EH (cell line): ENCODE data around the gene THUMPD2.

Source experiments
- DNase-seq: peaks from one replicate; pipeline ENCODE4 v3.0.0-alpha.2; 2015; ENCODE audit warnings: low read depth

Gene THUMPD2

GRCh38 chr2:39755466-39755865, 23.6 kb downstream of the THUMPD2 start:
- no peak for DNase-seq

DNA sequence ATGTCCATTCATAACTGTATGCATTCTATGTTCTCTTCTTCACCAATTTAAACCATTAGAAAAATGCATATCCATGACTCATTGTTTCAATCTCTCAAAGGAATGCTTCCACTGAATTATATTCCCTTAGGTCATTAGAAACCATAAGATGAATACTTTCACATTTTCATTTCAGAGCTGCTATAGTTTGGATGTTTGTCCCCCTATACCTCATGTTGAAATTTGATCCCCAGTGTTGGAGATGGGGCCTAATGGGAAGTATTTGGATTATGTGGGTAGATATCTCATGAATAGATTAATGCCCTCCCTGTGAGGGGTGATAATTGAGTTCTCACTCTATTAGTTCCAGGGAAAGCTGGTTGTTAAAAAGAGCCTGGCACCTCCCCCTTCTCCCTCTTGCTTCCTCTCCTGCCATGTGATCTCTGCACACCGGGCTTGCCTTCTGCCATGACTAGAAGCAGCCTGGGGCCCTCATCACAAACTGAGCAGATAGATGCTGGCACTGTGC, 35.7 kb downstream of the THUMPD2 start:
- DNase-seq: peak; percentile 74

DNA sequence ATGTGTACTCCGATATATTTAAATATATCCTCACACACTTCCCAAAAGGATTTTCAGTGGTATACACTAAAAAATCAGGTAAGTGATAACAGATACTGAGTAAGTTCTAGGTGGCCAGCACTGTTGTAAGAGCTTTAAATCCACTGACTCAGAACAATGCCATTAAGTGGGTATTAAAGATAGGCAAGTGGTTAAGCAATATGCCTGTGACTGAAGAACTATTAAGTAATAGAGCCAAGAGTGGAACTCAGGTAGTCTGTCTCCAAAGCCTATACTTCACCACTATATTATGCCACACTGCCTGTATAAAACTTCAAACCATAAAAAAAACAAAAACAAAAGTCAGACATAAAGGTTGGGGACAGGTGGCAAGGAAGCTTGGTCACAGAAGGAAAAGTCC, 37.2 kb downstream of the THUMPD2 start:
- peak; percentile 18 for DNase-seq

DNA sequence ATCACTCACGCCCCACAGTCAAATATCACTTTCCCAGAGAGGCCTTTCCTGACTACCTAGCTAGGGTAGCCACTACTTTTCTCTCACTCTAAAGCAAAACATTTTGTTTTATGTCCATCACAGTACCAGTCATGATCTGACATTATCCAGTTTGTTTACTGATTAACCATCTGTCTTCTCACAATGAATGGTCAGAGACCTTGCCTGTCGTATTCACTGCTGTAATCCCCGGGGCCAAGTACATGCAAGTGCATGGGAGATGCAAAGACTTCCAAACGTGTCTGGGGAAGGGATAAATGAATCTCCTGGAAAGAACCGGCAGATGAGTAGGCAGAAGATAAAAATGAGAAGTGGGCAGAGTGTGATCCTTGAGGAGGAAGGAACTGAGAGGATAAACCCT, 39.7 kb downstream of the THUMPD2 start:
- DNase-seq: no peak

- DNase-seq: peak; percentile 33
Measured at GRCh38 chr2:39738936-39739335, 40.1 kb downstream of the THUMPD2 start.

GRCh38 chr2:39737661-39738060, 41.4 kb downstream of the THUMPD2 start:
- DNase-seq: peak; percentile 94

- peak; percentile 97 for DNase-seq
Measured at GRCh38 chr2:39736640-39737039, 42.4 kb downstream of the THUMPD2 start.

DNA sequence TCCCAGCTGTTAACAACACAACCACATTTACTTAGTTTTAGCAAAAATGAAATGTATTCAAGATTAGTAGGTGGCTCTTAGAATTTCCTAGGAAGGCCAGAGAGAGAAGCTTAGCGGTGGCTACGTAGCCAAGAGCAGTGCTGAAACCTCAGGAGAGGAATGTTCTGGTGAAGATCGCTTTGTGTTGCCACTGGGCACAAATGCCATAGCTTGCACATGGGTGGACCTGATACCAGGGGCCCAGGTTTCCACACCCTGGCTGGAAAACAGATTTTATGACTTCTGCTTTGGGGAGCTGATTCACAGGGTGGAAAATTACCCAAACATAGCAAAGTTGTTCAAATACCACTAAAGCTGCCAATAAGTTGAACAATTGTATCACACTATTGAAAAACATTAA, 43.4 kb downstream of the THUMPD2 start:
- DNase-seq: peak; percentile 46

GRCh38 chr2:39734445-39734844, 44.6 kb downstream of the THUMPD2 start:
- DNase-seq: no peak

DNA sequence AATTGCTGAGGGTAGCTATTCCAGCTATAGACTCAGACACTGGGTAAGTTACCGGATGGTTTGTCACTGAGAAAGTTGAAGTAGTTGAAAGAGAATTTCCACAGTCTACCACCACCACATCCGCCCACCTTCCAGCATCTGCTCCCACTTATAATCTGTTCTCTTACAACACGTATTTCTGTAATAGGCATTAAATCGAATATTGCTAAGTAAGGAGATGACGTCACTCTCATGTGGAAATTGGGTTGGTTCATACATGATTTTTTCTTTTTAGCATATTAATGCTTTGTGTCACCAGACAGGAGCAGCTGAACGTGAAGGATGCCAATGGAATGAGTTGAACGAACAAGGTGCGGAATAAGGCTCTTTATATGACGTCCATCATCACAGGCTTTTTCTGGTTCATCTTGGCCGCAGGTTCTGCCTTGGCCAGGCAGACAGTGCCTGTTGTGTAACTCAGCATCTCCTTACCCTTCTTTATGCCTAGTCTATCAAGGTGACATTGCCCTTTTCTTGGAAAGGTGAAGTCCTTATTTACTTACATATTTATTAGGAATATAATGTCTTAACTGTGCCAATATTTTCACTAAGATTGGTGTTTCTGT, 45.9 kb downstream of the THUMPD2 start:
- peak; percentile 44 for DNase-seq

DNA sequence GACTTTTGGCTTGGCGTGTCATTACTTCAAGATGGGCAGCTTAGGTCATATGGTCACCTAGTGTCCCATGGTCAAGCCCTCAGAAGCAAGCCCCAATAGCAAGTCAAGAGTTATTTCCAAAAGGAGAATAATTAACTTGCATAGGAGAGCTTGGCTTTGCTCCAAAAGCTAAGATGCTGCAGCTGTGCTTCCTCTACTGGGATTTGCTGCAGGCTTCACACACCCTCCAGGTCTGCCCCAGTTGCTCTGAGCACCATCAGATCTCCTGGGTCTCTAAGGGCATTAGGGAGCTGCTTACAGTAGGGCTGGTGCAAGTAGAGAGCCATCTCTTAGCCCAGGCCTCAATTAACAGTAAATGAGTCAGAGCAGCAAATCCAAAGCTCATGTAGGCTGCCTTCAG, 46.6 kb downstream of the THUMPD2 start:
- DNase-seq: peak; percentile 50

GRCh38 chr2:39731546-39731945, 47.5 kb downstream of the THUMPD2 start:
- DNase-seq: peak; percentile 15

DNA sequence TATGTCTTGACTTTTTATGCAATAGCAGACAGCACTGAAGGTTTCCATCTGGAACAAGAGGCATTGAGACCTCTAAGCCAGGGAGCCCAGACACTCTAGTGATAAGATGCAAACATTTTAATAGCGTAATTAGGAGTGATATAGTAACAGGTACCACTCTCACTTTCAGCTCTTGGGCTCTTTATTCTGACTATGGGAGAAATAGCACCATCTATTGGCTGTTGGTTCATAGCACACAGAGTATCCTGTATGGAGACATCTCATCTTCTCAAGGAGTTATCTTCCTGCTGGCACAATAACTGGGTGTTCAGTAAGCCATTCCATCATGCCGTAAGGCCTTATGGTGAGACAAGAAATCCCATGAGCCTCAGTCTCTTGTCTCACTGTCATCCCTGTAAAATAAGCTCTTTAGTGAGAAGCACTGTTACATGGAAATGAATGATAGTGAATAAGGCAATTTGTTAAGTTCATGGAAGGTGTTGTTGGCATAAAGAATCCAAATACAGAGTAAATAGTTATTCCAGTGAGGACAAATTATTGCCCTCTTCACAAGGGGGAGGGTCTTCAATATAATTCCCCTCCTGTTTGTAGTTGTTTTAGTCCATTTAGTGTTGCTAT, 48.3 kb downstream of the THUMPD2 start:
- DNase-seq: peak; percentile 50

- no peak for DNase-seq
Measured at GRCh38 chr2:39730276-39730675, 48.8 kb downstream of the THUMPD2 start.

DNA sequence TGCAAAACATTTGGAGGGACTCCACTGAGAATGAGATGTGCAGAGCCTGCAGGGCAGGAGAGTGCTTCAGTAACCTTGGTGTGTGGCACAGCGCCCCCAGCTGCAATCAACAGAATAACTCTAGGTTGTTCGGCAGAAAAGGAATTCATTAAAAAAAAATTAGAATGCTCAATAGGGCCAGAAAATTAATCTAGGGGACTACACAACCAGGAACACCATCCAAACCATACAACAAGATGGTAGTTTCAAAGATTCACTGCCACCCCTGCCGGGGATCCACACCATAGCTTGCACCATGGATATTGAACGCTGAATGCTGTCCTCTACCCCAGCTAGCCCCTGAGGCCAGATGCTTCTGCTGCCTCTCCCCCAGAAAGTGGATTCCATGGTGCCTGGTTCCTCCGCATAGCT, 50.1 kb downstream of the THUMPD2 start:
- DNase-seq: peak; percentile 61

DNA sequence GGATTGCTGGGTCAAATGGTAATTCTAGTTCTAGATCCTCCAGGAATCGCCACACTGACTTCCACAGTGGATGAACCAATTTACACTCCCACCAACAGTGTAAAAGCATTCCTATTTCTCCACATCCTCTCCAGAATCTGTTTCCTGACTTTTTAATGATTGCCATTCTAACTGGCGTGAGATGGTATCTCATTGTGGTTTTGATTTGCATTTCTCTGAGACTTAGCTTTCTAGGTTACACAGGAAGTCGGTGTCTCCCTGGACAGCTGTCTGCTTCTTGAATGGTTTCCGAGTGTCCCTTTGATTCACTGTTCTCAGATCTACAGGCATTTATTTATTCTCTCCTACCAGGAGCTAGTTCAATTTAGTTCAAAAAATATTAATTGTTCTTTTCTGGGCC, 51.0 kb downstream of the THUMPD2 start:
- peak; percentile 88 for DNase-seq

GRCh38 chr2:39725401-39725800, 53.7 kb downstream of the THUMPD2 start:
- peak; percentile 99 for DNase-seq

- DNase-seq: peak; percentile 53
Measured at GRCh38 chr2:39724828-39725144, 54.3 kb downstream of the THUMPD2 start.

DNA sequence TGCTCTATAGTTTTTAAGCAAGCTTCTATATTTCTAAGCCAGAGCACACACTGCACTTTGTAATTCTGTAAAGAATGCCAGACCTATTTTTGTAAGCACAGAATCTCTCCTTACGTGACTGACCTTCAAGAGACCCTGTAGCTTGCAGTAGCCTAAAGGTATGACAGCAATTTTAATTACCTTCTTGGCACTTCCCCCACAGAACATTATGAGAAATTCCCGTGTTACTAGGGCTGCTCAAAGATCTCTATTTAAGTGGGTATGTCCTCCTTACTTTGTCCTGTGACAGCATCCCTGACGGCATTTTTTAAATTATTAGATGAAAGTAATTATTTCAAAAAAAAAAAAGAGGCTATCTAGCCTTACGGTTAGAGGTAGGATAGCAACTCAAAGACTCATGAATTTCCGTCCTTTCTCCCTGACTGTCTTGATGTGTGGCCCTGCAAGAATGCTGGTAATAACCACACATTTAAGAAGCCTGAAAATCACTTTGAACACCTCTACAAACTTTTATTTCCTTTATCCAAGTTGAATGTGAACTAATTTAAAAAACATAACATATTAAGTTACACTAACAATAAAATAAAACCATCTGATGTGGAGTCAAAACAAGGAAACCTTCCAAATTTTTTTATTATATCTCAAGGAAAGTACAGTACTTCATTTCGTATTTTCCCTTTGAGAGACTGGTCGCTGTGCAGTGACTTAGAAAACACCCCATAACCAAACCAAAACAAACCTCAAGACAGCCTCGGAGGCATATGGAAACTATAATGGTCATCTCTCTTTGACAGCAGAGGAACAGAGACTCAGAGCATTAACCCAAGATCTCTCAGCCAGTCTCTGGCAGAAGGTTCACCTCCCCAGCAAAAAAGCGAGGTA, 54.9 kb downstream of the THUMPD2 start:
- DNase-seq: peak; percentile 86

- no peak for DNase-seq
Measured at GRCh38 chr2:39723497-39723896, 55.6 kb downstream of the THUMPD2 start.

GRCh38 chr2:39720970-39721369, 58.1 kb downstream of the THUMPD2 start:
- no peak for DNase-seq

- no peak for DNase-seq
Measured at GRCh38 chr2:39719317-39719716, 59.7 kb downstream of the THUMPD2 start.

DNA sequence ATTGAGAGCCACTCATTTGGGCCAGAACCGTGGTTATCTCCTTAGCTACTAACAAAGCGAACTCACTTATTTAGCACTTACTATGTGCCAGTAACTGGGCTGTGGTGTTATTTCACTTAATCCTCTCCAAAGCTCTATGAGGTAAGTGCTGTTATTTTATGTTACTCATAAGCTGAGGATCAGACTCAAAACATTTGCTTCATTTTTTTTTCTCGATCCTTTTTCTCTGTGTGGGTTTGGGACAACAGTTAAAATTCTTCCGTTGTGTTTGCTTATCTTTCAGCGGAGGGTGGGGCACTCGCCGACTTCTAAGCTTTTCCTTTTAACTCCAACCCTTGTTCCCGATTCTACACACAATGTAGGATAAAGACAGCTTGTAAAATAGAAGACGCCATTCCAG, 60.6 kb downstream of the THUMPD2 start:
- peak; percentile 68 for DNase-seq
